ENCODE data around the gene IGF1R. TPM values are rescaled to one million over a fixed set of nuclear protein-coding genes. Genes with fewer than 3 reads are reported as not detected.

The IGF1R gene
- total and polyA plus RNA-seq, 2 of the 13 experiments (the other 11 are each of a cell fraction or from before 2014, with no cell fraction given) = 15.9 to 18.4 TPM

DNA sequence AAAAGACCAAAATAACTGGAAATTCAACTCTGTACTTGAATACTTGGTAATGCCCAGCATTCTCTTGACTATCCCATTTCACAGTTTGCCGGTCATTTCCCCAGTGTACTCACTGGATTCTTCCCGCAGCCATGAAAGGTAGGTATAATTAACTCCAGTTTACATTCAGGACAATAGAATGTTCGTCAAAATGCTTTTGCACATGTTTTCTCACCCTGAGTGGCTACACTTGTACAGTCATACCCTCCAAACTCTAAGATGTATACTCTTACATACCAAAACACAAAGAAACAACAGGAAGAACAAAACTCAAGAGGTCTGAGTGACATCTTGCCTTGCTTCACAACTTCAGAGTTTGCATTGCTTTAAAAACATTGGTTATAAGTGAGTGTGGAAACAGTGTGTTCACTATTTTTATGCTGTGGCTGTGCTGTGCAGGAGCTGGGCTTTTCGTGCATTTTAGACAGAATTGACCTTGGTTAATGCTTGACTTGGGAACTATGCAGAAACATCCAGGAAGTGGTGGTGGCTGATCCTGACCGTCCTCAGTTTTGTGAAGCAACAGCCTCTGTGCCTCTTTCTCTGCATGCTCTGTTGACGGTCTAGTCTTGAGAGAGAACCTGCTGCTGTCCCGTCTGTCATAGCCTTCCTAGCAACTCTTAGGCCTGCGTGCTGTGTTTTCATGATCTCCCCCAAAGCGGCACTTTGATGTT lies 90.5 kb downstream of the IGF1R start (continued):
- TF ChIP-seq, protein P1, sequence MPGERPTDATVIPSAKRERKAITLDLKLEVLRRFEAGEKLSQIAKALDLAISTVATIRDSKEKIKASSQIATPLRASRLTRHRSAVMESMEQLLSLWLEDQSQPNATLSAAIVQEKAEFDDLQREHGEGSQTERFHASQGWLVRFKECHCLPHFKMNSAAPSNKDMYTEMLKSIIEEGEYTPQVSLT (CRISPR knock-in tag; IDR thresholded peaks at IDR 0.05; ENCODE audit: borderline replicate concordance, low read depth) = no peak
- TF ChIP-seq MIER3 (CRISPR knock-in tag; IDR thresholded peaks at IDR 0.05; ENCODE audit: borderline replicate concordance) = peak; percentile 29; the same call in 1 of the 2 replicates

DNA sequence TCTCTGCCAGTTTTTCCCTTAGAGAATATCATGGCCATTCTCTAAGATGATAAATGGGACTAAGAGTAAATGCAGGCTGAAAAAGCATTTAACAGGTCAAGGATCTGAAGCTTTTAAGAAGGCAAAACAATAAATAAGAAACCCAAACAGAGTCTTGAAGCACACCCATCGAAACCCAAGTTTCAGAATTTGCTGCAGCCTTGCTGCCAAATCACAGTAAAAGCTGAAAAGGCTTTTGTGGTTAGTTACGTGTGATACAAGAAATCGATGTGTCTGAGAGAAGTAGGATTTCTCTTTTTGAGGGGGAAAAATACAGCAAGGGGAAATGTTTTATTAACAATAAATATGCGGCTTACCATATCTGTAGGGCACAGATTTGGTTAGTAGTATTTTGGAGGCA lies 92.0 kb downstream of the IGF1R start:
- Histone ChIP-seq H3K4me1 (ENCODE audit: insufficient read depth, low read length) (peaks cover 93% of the 10 kb centered on the region), H3K4me3 (replicated peaks in 1 of 3; ENCODE audit: insufficient read depth in 1 of 3, low read depth in 2 of 3, low read length in 3 of 3) (no peak overlapping the region), H3K4me2 (ENCODE audit: low read depth, low read length) (no peak overlapping the region), H3K79me2 (ENCODE audit: insufficient read depth, low read length) (peaks cover 99% of the 10 kb centered on the region), H3K27ac (ENCODE audit: extremely low read length, insufficient read depth, low read length) (no peak overlapping the region), H2AFZ (ENCODE audit: low read length) (no peak overlapping the region), H4K20me1 (ENCODE audit: insufficient read depth, low read length) (peaks cover 54% of the 10 kb centered on the region), H3K36me3 (replicated peaks in 1 of 2; ENCODE audit: control insufficient read depth in 1 of 2, insufficient read depth in 2 of 2, low read length in 2 of 2) (no peaks in the 10 kb centered on the region), H3K27me3 (ENCODE audit: control insufficient read depth in 1 of 2, insufficient read depth in 2 of 2, low read length in 2 of 2) (no peaks in the 10 kb centered on the region), H3K9ac (ENCODE audit: insufficient read depth, low read depth, low read length) (no peak overlapping the region), H3K9me3 (ENCODE audit: low read length) (no peaks in the 10 kb centered on the region)
- BruUV-seq (replicated peaks) = no TSS peak
- ATAC-seq (no peak), FAIRE-seq (no peak), DNase-seq (ENCODE audit: low spot score) (no peak)
- WGBS (ENCODE audit: low lambda C conversion rate) = 96% methylated on average over 4 of the region's 4 CpGs
- ChIA-PET POLR2A (no interaction called here), CTCF (ENCODE audit: low intra/inter-chr PET ratio, low total read pairs) (no interaction called here)
- intact Hi-C loops (cut with micrococcal nuclease; ENCODE audit: unreplicated experiment) (no loop called here), in situ Hi-C loops (cut with HindIII; ENCODE audit: extremely low pct_ligation_motif_present, low pct_unique_long_range_greater_than_20kb) (no loop called here)
- TF ChIP-seq, protein P2, sequence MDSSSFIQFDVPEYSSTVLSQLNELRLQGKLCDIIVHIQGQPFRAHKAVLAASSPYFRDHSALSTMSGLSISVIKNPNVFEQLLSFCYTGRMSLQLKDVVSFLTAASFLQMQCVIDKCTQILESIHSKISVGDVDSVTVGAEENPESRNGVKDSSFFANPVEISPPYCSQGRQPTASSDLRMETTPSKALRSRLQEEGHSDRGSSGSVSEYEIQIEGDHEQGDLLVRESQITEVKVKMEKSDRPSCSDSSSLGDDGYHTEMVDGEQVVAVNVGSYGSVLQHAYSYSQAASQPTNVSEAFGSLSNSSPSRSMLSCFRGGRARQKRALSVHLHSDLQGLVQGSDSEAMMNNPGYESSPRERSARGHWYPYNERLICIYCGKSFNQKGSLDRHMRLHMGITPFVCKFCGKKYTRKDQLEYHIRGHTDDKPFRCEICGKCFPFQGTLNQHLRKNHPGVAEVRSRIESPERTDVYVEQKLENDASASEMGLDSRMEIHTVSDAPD (CRISPR knock-in tag; IDR thresholded peaks at IDR 0.05) = no peak

DNA sequence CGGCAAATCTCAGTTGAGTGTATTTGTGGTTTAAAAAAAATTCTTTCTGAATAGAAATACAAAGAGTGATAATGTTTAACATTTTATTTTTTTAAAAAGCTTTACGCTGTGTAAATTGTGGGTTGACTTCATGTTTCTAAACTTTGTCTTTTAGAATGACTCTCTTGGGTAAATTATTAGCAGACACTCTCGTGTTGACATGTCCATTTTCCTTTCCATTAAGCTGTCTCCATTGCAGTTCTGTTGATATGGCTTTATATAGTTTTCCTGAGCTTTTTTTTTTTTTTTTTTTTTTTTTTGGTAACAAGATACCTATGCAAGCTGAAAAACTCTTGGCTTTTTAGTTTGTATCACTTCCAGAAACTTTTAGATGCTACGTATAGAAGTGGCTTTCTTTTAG lies 92.6 kb downstream of the IGF1R start:
- H4K20me1 ChIP-seq (ENCODE audit: insufficient read depth, low read length) = peaks cover 53% of the 10 kb centered on the region
- H3K9ac ChIP-seq (ENCODE audit: insufficient read depth, low read depth, low read length) = no peak overlapping the region
- ATAC-seq (no peak), FAIRE-seq (no peak), DNase-seq (ENCODE audit: low spot score) (no peak)
- H3K27ac ChIP-seq (ENCODE audit: extremely low read length, insufficient read depth, low read length) = no peak overlapping the region
- 66% methylated on average over 4 of the region's 4 CpGs for WGBS (ENCODE audit: low lambda C conversion rate)
- in situ Hi-C loops (cut with HindIII; ENCODE audit: extremely low pct_ligation_motif_present, low pct_unique_long_range_greater_than_20kb) (no loop called here), intact Hi-C loops (cut with micrococcal nuclease; ENCODE audit: unreplicated experiment) (no loop called here)
- H2AFZ ChIP-seq (ENCODE audit: low read length) = no peak overlapping the region
- no peaks in the 10 kb centered on the region for H3K27me3 ChIP-seq (ENCODE audit: control insufficient read depth in 1 of 2, insufficient read depth in 2 of 2, low read length in 2 of 2)
- H3K4me1 ChIP-seq (ENCODE audit: insufficient read depth, low read length) = peaks cover 93% of the 10 kb centered on the region
- no TSS peak for BruUV-seq (replicated peaks)
- peaks cover 99% of the 10 kb centered on the region for H3K79me2 ChIP-seq (ENCODE audit: insufficient read depth, low read length)
- H3K9me3 ChIP-seq (ENCODE audit: low read length) = no peaks in the 10 kb centered on the region
- H3K36me3 ChIP-seq (replicated peaks in 1 of 2; ENCODE audit: control insufficient read depth in 1 of 2, insufficient read depth in 2 of 2, low read length in 2 of 2) = no peaks in the 10 kb centered on the region
- CTCF ChIA-PET (ENCODE audit: low intra/inter-chr PET ratio, low total read pairs) = no interaction called here
- no peak overlapping the region for H3K4me3 ChIP-seq (replicated peaks in 1 of 3; ENCODE audit: insufficient read depth in 1 of 3, low read depth in 2 of 3, low read length in 3 of 3)
- no peak overlapping the region for H3K4me2 ChIP-seq (ENCODE audit: low read depth, low read length)
- POLR2A ChIA-PET = no interaction called here
- TF ChIP-seq SOX5 (CRISPR knock-in tag; IDR thresholded peaks at IDR 0.05; ENCODE audit: borderline replicate concordance) (no peak), MAFK (conservative IDR thresholded peaks at IDR 0.05 in 1 of 2, IDR thresholded peaks at IDR 0.05 in 1 of 2; ENCODE audit: low read length in 2 of 2) (no peak)
